GM12873 (cell line): ENCODE results near the gene SMYD4.

ENCODE experiments used
- CTCF ChIP-seq: IDR thresholded peaks from 2 replicates; pipeline ENCODE4 v1.5.1; 2012; ENCODE audit warnings: low read depth, mild to moderate bottlenecking, moderate library complexity, low read length, control low read depth; ENCODE audit not compliant: insufficient read depth; ENCODE audit errors: missing control alignments

Gene SMYD4

GRCh38 chr17:1800712-1801111 is 29.0 kb downstream of the SMYD4 start:
- TF ChIP-seq CTCF: no peak

- no peak for TF ChIP-seq CTCF
Observed at GRCh38 chr17:1800240-1800639, 29.5 kb downstream of the SMYD4 start.

GRCh38 chr17:1797323-1797722 is 32.4 kb downstream of the SMYD4 start:
- no peak for TF ChIP-seq CTCF

GRCh38 chr17:1796800-1797199 is 32.9 kb downstream of the SMYD4 start:
- TF ChIP-seq CTCF: no peak

- no peak for TF ChIP-seq CTCF
Observed at GRCh38 chr17:1793447-1793806, 36.3 kb downstream of the SMYD4 start.

- TF ChIP-seq CTCF: no peak
Observed at GRCh38 chr17:1792495-1793446, 36.9 kb downstream of the SMYD4 start.

- TF ChIP-seq CTCF: no peak
Observed at GRCh38 chr17:1789936-1790335, 39.8 kb downstream of the SMYD4 start.
